ENCODE results near the gene SLC2A9. TPM values are rescaled to one million over a fixed set of nuclear protein-coding genes. Genes with fewer than 3 reads are reported as not detected.

SLC2A9 gene
- total RNA-seq, 1 donor from 2014 or later = 6.2 TPM

GRCh38 chr4:9781343-9782135, 239.8 kb downstream of the SLC2A9 start, which contains the start of gene DRD5:
DRD5 (plus strand) TSS chr4:9781634; CDS start chr4:9782030, 396 bp downstream.
- H3K4me3 ChIP-seq = no peak within 1 kb of the TSS

More at GRCh38 chr4:9781343-9782135, 239.8 kb downstream of the SLC2A9 start, which contains the start of gene DRD5:
- H3K9me3 ChIP-seq = no peaks in the 10 kb centered on the region
- H3K27me3 ChIP-seq = no peaks in the 10 kb centered on the region
- no peaks in the 10 kb centered on the region for H3K4me1 ChIP-seq
- H3K27ac ChIP-seq = no peak within 1 kb of the TSS
- intact Hi-C loops (cut with DNase I) = no loop called here
- no peak for TF ChIP-seq CTCF (IDR thresholded peaks at IDR 0.05)
- DNase-seq (ENCODE audit: low spot score in 2 of 2) = no peak
- no peaks in the 10 kb centered on the region for H3K36me3 ChIP-seq

Other genes starting within 250 kb of the SLC2A9 start
- gene DRD5, start 239.9 kb downstream of the SLC2A9 start, total RNA-seq = not detected
- gene WDR1, start 95.3 kb upstream of the SLC2A9 start, total RNA-seq = 216 TPM